Measurements from ENCODE around the gene HMMR.

HMMR gene

GRCh38 chr5:163437309-163438182 lies 22.9 kb upstream of the HMMR start, which contains the start of gene CCNG1:
CCNG1 (plus strand) TSS chr5:163437595; CDS start chr5:163439257, 1,662 bp downstream.
- Histone ChIP-seq H4K20me1 (ENCODE audit: insufficient read depth) (no peaks in the 10 kb centered on the region), H3K4me1 (ENCODE audit: low read depth, poor library complexity, severe bottlenecking) (peaks cover 31% of the 10 kb centered on the region), H3K4me2 (peak within 1 kb of the TSS; percentile 95), H3K4me3 (IDR thresholded peaks at IDR 0.05; ENCODE audit: insufficient read depth, low read depth, low read length) (no peak within 1 kb of the TSS), H3K36me3 (ENCODE audit: insufficient read depth) (peaks cover 9% of the 10 kb centered on the region; the same call in 1 of the 2 replicates), H3K79me2 (ENCODE audit: insufficient read depth, low read depth) (peaks cover 44% of the 10 kb centered on the region), H3K9ac (peak within 1 kb of the TSS; percentile 62), H3K27ac (peak within 1 kb of the TSS; percentile 77), H3K27me3 (ENCODE audit: insufficient read depth, low read depth) (no peaks in the 10 kb centered on the region), H2AFZ (ENCODE audit: low read depth) (peak within 1 kb of the TSS; percentile 27; the same call in 1 of the 2 replicates)
- no peak for TF ChIP-seq CTCF (conservative IDR thresholded peaks at IDR 0.05; ENCODE audit: low read depth, low read length)

- Histone ChIP-seq H3K36me3 (ENCODE audit: insufficient read depth) (peaks cover 12% of the 10 kb centered on the region; the same call in 1 of the 2 replicates), H3K79me2 (ENCODE audit: insufficient read depth, low read depth) (peaks cover 44% of the 10 kb centered on the region), H3K4me2 (peak overlapping the region; percentile 95), H3K27me3 (ENCODE audit: insufficient read depth, low read depth) (no peaks in the 10 kb centered on the region), H3K9ac (peak overlapping the region; percentile 62), H3K27ac (peak overlapping the region; percentile 77), H3K4me3 (IDR thresholded peaks at IDR 0.05; ENCODE audit: insufficient read depth, low read depth, low read length) (no peak overlapping the region), H3K4me1 (ENCODE audit: low read depth, poor library complexity, severe bottlenecking) (peaks cover 31% of the 10 kb centered on the region), H4K20me1 (ENCODE audit: insufficient read depth) (no peaks in the 10 kb centered on the region), H2AFZ (ENCODE audit: low read depth) (no peak overlapping the region)
- no peak for TF ChIP-seq CTCF (conservative IDR thresholded peaks at IDR 0.05; ENCODE audit: low read depth, low read length)
Measured at GRCh38 chr5:163439092-163439425, 21.4 kb upstream of the HMMR start.

- peaks cover 44% of the 10 kb centered on the region for H3K79me2 ChIP-seq (ENCODE audit: insufficient read depth, low read depth)
- peaks cover 31% of the 10 kb centered on the region for H3K4me1 ChIP-seq (ENCODE audit: low read depth, poor library complexity, severe bottlenecking)
- H2AFZ ChIP-seq (ENCODE audit: low read depth): no peak overlapping the region
- H3K9ac ChIP-seq: no peak overlapping the region
- no peak overlapping the region for H3K27ac ChIP-seq
- H3K27me3 ChIP-seq (ENCODE audit: insufficient read depth, low read depth): no peaks in the 10 kb centered on the region
- H3K4me2 ChIP-seq: peak overlapping the region; percentile 95
- no peak for TF ChIP-seq CTCF (conservative IDR thresholded peaks at IDR 0.05; ENCODE audit: low read depth, low read length)
- H3K4me3 ChIP-seq (IDR thresholded peaks at IDR 0.05; ENCODE audit: insufficient read depth, low read depth, low read length): no peak overlapping the region
- H3K36me3 ChIP-seq (ENCODE audit: insufficient read depth): peaks cover 12% of the 10 kb centered on the region; the same call in 1 of the 2 replicates
- H4K20me1 ChIP-seq (ENCODE audit: insufficient read depth): no peaks in the 10 kb centered on the region
Measured at GRCh38 chr5:163440954-163441353, 19.5 kb upstream of the HMMR start.

GRCh38 chr5:163444526-163444925 lies 15.9 kb upstream of the HMMR start:
- no peak for TF ChIP-seq CTCF (conservative IDR thresholded peaks at IDR 0.05; ENCODE audit: low read depth, low read length)
- Histone ChIP-seq H3K27ac (no peak overlapping the region), H2AFZ (ENCODE audit: low read depth) (no peak overlapping the region), H3K4me2 (no peak overlapping the region), H3K27me3 (ENCODE audit: insufficient read depth, low read depth) (no peaks in the 10 kb centered on the region), H3K79me2 (ENCODE audit: insufficient read depth, low read depth) (peaks cover 25% of the 10 kb centered on the region), H4K20me1 (ENCODE audit: insufficient read depth) (no peaks in the 10 kb centered on the region), H3K4me3 (IDR thresholded peaks at IDR 0.05; ENCODE audit: insufficient read depth, low read depth, low read length) (no peak overlapping the region), H3K36me3 (ENCODE audit: insufficient read depth) (peaks cover 12% of the 10 kb centered on the region; the same call in 1 of the 2 replicates), H3K4me1 (ENCODE audit: low read depth, poor library complexity, severe bottlenecking) (peaks cover 25% of the 10 kb centered on the region), H3K9ac (no peak overlapping the region)
